Prostate gland (tissue), 2 donors: Measurements from ENCODE around the gene SPOCK1.

ENCODE experiments used
- CTCF ChIP-seq, 4 experiments: fragments of 200-600 bp in 2 of 4; fragments of 450-650 bp in 2 of 4; sonication (generic) in 2 of 4; IDR thresholded peaks; 1 replicate in 3 of 4; 2 replicates in 1 of 4; pipeline ENCODE4 v1.5.1; 2016 to 2019; ENCODE audit warnings: antibody characterized with exemption in 4 of 4, mild to moderate bottlenecking in 2 of 4, moderate library complexity in 2 of 4
- POLR2AphosphoS5 ChIP-seq: sonication (generic); formaldehyde crosslinking; IDR thresholded peaks from one replicate; pipeline ENCODE4 v1.6.1; 2017; ENCODE audit warnings: antibody characterized with exemption

GRCh38 chr5:137215261-137215660 is 283.9 kb downstream of the SPOCK1 start:
- TF ChIP-seq POLR2AphosphoS5 (no peak), CTCF (IDR thresholded peaks at IDR 0.05) (no peak)
